HEK293 (cell line): ENCODE data around the gene EEF1AKMT2.

ENCODE experiments used
- GLIS2 ChIP-seq: fragments of 450-650 bp; formaldehyde crosslinking; IDR thresholded peaks from 2 replicates; pipeline ENCODE4 v1.5.1; 2016; ENCODE audit warnings: missing biosample characterization, missing genetic modification characterization
- PRDM1 ChIP-seq: fragments of 450-650 bp; formaldehyde crosslinking; IDR thresholded peaks from 2 replicates; pipeline ENCODE4; 2016; ENCODE audit warnings: missing biosample characterization, missing genetic modification characterization
- ZFP3 ChIP-seq: fragments of 450-650 bp; formaldehyde crosslinking; IDR thresholded peaks from 2 replicates; pipeline ENCODE4 v1.5.1; 2016; ENCODE audit warnings: low read depth, missing biosample characterization, missing genetic modification characterization
- ZNF114 ChIP-seq: fragments of 450-650 bp; formaldehyde crosslinking; IDR thresholded peaks from 2 replicates; pipeline ENCODE4 v1.5.0; 2017; ENCODE audit warnings: missing biosample characterization, missing genetic modification characterization
- ZNF174 ChIP-seq: fragments of 450-650 bp; formaldehyde crosslinking; IDR thresholded peaks from 2 replicates; pipeline ENCODE4 v1.5.0; 2017; ENCODE audit warnings: missing biosample characterization, mild to moderate bottlenecking, missing genetic modification characterization
- ZNF521 ChIP-seq: fragments of 450-650 bp; formaldehyde crosslinking; IDR thresholded peaks from 2 replicates; pipeline ENCODE4 v1.5.1; 2017; ENCODE audit warnings: missing biosample characterization, mild to moderate bottlenecking, missing genetic modification characterization
- ZSCAN30 ChIP-seq: fragments of 450-650 bp; IDR thresholded peaks from 2 replicates; pipeline ENCODE4 v1.5.1; 2018; ENCODE audit warnings: missing biosample characterization, mild to moderate bottlenecking, missing genetic modification characterization, moderate library complexity
- TF ChIP-seq, protein P1 (sequence below): fragments of 450-650 bp; formaldehyde crosslinking; IDR thresholded peaks from 2 replicates; pipeline ENCODE4 v1.5.1; 2016; ENCODE audit warnings: missing biosample characterization, missing genetic modification characterization

DNA sequence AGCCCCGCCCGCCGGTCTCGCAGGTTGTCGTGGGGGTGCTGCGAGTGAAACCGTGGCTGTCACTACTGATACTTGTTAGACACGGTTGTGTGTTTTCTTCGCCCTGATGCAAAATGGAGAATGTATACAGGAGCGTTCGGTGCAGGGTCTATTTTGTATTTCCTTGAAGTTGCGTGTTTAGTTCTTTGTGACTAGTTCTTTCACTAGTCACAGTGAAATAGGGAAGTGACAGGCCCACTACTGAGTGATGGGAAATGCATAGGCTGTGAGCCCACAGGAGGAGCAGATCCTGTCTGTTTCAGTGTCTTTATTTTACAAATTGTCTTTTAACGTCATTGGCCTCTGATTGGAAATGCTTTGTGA is 10.6 kb upstream of the EEF1AKMT2 start:
- TF ChIP-seq, protein P1, sequence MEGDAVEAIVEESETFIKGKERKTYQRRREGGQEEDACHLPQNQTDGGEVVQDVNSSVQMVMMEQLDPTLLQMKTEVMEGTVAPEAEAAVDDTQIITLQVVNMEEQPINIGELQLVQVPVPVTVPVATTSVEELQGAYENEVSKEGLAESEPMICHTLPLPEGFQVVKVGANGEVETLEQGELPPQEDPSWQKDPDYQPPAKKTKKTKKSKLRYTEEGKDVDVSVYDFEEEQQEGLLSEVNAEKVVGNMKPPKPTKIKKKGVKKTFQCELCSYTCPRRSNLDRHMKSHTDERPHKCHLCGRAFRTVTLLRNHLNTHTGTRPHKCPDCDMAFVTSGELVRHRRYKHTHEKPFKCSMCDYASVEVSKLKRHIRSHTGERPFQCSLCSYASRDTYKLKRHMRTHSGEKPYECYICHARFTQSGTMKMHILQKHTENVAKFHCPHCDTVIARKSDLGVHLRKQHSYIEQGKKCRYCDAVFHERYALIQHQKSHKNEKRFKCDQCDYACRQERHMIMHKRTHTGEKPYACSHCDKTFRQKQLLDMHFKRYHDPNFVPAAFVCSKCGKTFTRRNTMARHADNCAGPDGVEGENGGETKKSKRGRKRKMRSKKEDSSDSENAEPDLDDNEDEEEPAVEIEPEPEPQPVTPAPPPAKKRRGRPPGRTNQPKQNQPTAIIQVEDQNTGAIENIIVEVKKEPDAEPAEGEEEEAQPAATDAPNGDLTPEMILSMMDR (tag by site-specific recombination): no peak
- TF ChIP-seq ZNF114 (tag by site-specific recombination) (no peak), PRDM1 (tag by site-specific recombination) (peak; percentile 36; the same call in 1 of the 2 replicates), ZSCAN30 (tag by site-specific recombination) (no peak), ZNF521 (tag by site-specific recombination) (no peak), ZNF174 (tag by site-specific recombination) (no peak), GLIS2 (tag by site-specific recombination) (no peak), ZFP3 (tag by site-specific recombination) (no peak)
